ENCODE data around the gene UBB. TPM values are rescaled to one million over a fixed set of nuclear protein-coding genes. Genes with fewer than 3 reads are reported as not detected.

The UBB gene
- total and polyA plus RNA-seq, 7 donors, result 892 to 2,667 (median 1,271) TPM

- TF ChIP-seq CTCF (IDR thresholded peaks at IDR 0.05) (no peak), POLR2AphosphoS5 (IDR thresholded peaks at IDR 0.05) (no peak), EP300 (IDR thresholded peaks at IDR 0.05) (no peak), POLR2A (IDR thresholded peaks at IDR 0.05) (no peak)
- Histone ChIP-seq H3K4me3 (no peak overlapping the region), H3K4me1 (peaks cover 3 to 21% (median 17%) of the 10 kb centered on the region in 4 donors), H3K27ac (peak overlapping the region in 1 of 4 donors; percentile 37), H3K9me3 (no peaks in the 10 kb centered on the region), H3K27me3 (no peaks in the 10 kb centered on the region), H3K36me3 (peaks cover 0 to 11% (median 0%) of the 10 kb centered on the region in 4 donors)
- intact Hi-C loops (cut with DNase I), result no loop called here
- 13 to 68% methylated on average over 2 of the region's 2 CpGs for WGBS, 2 donors
- no peak for DNase-seq
Observed at GRCh38 chr17:16377941-16378341, 3.0 kb upstream of the UBB start.

- H3K4me1 ChIP-seq, result peaks cover 3 to 29% (median 25%) of the 10 kb centered on the region in 4 donors
- no peak for DNase-seq
- no peak overlapping the region for H3K4me3 ChIP-seq
- intact Hi-C loops (cut with DNase I), result no loop called here
- 42 to 75% methylated on average over 17 of the region's 17 CpGs for WGBS, 2 donors
- H3K9me3 ChIP-seq, result no peaks in the 10 kb centered on the region
- no peaks in the 10 kb centered on the region for H3K27me3 ChIP-seq
- H3K36me3 ChIP-seq, result peaks cover 0 to 19% (median 0%) of the 10 kb centered on the region in 4 donors
- H3K27ac ChIP-seq, result peak overlapping the region in 1 of 4 donors; percentile 37
- TF ChIP-seq POLR2AphosphoS5 (IDR thresholded peaks at IDR 0.05) (no peak), POLR2A (IDR thresholded peaks at IDR 0.05) (no peak), EP300 (IDR thresholded peaks at IDR 0.05) (no peak), CTCF (IDR thresholded peaks at IDR 0.05) (no peak)
Observed at GRCh38 chr17:16378636-16379282, 2.1 kb upstream of the UBB start.

GRCh38 chr17:16379654-16380053 is 1.2 kb upstream of the UBB start:
- no peak overlapping the region for H3K4me3 ChIP-seq
- H3K4me1 ChIP-seq, result peaks cover 3 to 32% (median 25%) of the 10 kb centered on the region in 4 donors
- H3K36me3 ChIP-seq, result peaks cover 0 to 20% (median 0%) of the 10 kb centered on the region in 4 donors
- H3K27me3 ChIP-seq, result no peaks in the 10 kb centered on the region
- peak overlapping the region in 3 of 4 donors; percentile 86 to 94 (median 92) for H3K27ac ChIP-seq
- TF ChIP-seq POLR2AphosphoS5 (IDR thresholded peaks at IDR 0.05) (no peak), POLR2A (IDR thresholded peaks at IDR 0.05) (no peak), CTCF (IDR thresholded peaks at IDR 0.05) (no peak), EP300 (IDR thresholded peaks at IDR 0.05) (no peak)
- H3K9me3 ChIP-seq, result no peaks in the 10 kb centered on the region
- no peak for DNase-seq
- intact Hi-C loops (cut with DNase I), result loop anchor here (2.0 kb wide), 1 partner anchor 59 kb away; no protein-coding TSS in a partner anchor
- WGBS, 2 donors, result 87 to 89% methylated on average over 8 of the region's 8 CpGs

- Histone ChIP-seq H3K36me3 (peaks cover 0 to 20% (median 0%) of the 10 kb centered on the region in 4 donors), H3K27me3 (no peaks in the 10 kb centered on the region), H3K4me1 (peaks cover 3 to 37% (median 25%) of the 10 kb centered on the region in 4 donors), H3K27ac (peak overlapping the region; percentile 86 to 95 (median 93)), H3K9me3 (no peaks in the 10 kb centered on the region), H3K4me3 (peak overlapping the region; percentile 56 to 77 (median 64))
- TF ChIP-seq CTCF (IDR thresholded peaks at IDR 0.05), result no peak
- TF ChIP-seq POLR2AphosphoS5 (IDR thresholded peaks at IDR 0.05), result no peak
- no peak for TF ChIP-seq EP300 (IDR thresholded peaks at IDR 0.05)
- no peak for TF ChIP-seq POLR2A (IDR thresholded peaks at IDR 0.05)
- DNase-seq, result no peak
- intact Hi-C loops (cut with DNase I), result loop anchor here (2.0 kb wide), 1 partner anchor 57 kb away; no protein-coding TSS in a partner anchor
- WGBS, 2 donors, result 1% methylated on average over 14 of the region's 14 CpGs
Observed at GRCh38 chr17:16381496-16381820, 567 bp downstream of the UBB start.
